Measurements from ENCODE around the gene RTP2.
A peak's percentile ranks its signal among the peaks of the same experiment; 100 is the strongest.

Gene RTP2

DNA sequence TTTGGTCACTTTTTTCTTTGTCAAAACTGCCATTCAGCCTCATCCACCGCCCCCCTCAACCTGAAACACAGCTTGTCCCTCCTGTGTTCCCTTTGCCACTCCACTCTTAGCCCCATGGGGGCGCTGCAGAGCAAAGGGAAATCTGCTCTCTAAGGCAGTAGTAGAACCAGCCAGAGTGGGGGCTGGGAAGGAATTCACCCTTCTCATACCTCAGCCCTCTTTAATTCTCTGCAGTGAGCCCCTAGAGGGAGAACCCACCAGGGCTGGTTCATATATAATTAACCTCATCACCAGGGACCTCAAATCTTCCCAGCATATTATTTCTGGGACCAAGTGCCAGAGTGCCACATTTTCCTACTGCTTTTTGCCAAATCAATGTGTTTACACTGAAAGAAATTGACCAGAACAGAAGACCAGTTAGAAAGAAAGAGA lies 45.7 kb upstream of the RTP2 start:
- no peak for TF ChIP-seq EZH2phosphoT487 (IDR thresholded peaks at IDR 0.05; ENCODE audit: low read length)
- TF ChIP-seq CTCF (IDR thresholded peaks at IDR 0.05; ENCODE audit: low read length): peak; percentile 99
- TF ChIP-seq EZH2 (optimal IDR thresholded peaks at IDR 0.05; ENCODE audit: low read depth, low read length): no peak
- Histone ChIP-seq H2AFZ (ENCODE audit: low read length) (no peak overlapping the region), H3K9ac (ENCODE audit: low read length) (no peak overlapping the region)

GRCh38 chr3:187747506-187747905 lies 45.1 kb upstream of the RTP2 start:
- H3K36me3 ChIP-seq (replicated peaks; ENCODE audit: insufficient read depth, low read length): no peaks in the 10 kb centered on the region
- no peak overlapping the region for H3K27ac ChIP-seq (ENCODE audit: low read length)
- TF ChIP-seq CTCF (IDR thresholded peaks at IDR 0.05; ENCODE audit: low read length) (no peak), EZH2 (optimal IDR thresholded peaks at IDR 0.05; ENCODE audit: low read depth, low read length) (no peak), EZH2phosphoT487 (IDR thresholded peaks at IDR 0.05; ENCODE audit: low read length) (no peak)
- H3K4me2 ChIP-seq (ENCODE audit: low read depth, low read length): no peak overlapping the region
- H2AFZ ChIP-seq (ENCODE audit: low read length): no peak overlapping the region
- H3F3A ChIP-seq (ENCODE audit: insufficient read depth, low read length): peaks cover 11% of the 10 kb centered on the region
- H3K9me2 ChIP-seq (replicated peaks; ENCODE audit: insufficient read depth, low read length): no peaks in the 10 kb centered on the region
- no peaks in the 10 kb centered on the region for H3K4me1 ChIP-seq (ENCODE audit: low read length)
- peaks cover 16% of the 10 kb centered on the region for H3K27me3 ChIP-seq (replicated peaks; ENCODE audit: insufficient read depth, low read length)
- no peak for DNase-seq
- no peaks in the 10 kb centered on the region for H3K9me3 ChIP-seq (replicated peaks; ENCODE audit: insufficient read depth, low read length)
- H3K4me3 ChIP-seq (ENCODE audit: low read length): no peak overlapping the region
- no peaks in the 10 kb centered on the region for H3K79me2 ChIP-seq (ENCODE audit: low read length)
- no peaks in the 10 kb centered on the region for H4K20me1 ChIP-seq (ENCODE audit: insufficient read depth, low read length)
- no peak overlapping the region for H3K9ac ChIP-seq (ENCODE audit: low read length)

More for the DNA sequence above, 45.7 kb upstream of the RTP2 start:
- Histone ChIP-seq H3F3A (ENCODE audit: insufficient read depth, low read length) (peaks cover 11% of the 10 kb centered on the region), H3K79me2 (ENCODE audit: low read length) (no peaks in the 10 kb centered on the region), H3K27ac (ENCODE audit: low read length) (no peak overlapping the region), H3K27me3 (replicated peaks; ENCODE audit: insufficient read depth, low read length) (peaks cover 10% of the 10 kb centered on the region), H3K36me3 (replicated peaks; ENCODE audit: insufficient read depth, low read length) (no peaks in the 10 kb centered on the region), H3K4me3 (ENCODE audit: low read length) (no peak overlapping the region), H3K4me1 (ENCODE audit: low read length) (no peaks in the 10 kb centered on the region), H3K9me2 (replicated peaks; ENCODE audit: insufficient read depth, low read length) (no peaks in the 10 kb centered on the region), H3K4me2 (ENCODE audit: low read depth, low read length) (no peak overlapping the region), H3K9me3 (replicated peaks; ENCODE audit: insufficient read depth, low read length) (no peaks in the 10 kb centered on the region), H4K20me1 (ENCODE audit: insufficient read depth, low read length) (no peaks in the 10 kb centered on the region)
- DNase-seq: peak; percentile 79

DNA sequence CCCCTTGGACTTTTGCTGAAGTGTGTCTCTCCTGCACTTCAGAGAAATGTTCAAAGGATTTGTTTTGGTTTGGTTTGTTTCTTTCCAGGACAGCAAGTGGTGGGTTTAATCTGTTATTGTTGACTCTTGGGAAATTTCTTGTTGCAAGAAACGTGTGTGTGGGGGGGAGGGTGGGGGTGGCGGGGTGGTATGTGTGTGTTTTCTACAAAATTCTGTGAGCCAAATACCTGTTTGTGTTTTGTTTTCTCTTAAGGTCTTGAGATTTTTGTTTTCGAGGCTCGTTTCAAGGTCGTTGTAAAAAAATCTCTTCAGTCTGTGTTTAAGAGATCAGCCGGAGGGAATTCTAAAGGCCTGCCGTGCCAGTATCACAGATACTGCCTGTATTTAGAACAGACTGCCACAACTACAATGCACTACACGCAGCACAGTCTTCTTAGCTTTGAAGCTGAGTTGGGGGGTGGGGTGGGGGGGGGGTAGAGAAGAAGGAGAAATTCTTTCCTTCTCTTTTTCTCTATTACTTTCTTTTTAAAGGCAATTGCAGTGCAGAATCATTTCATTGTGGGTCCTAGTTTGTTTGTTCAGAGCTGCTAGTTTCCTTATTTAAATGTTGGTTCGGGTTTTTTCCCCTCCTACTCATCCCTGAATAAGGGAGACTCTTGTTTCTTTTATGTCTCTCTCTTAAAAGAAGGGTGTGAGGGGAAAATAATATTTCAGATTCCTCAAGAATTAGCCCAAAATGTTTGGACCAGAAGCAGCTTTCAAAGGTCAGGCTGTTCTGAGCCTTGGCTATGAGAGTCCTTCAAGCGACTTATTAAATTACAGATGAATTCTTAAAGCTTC lies 44.3 kb upstream of the RTP2 start:
- H3K4me1 ChIP-seq (ENCODE audit: low read length): peaks cover 2% of the 10 kb centered on the region; the same call in 1 of the 2 replicates
- no peaks in the 10 kb centered on the region for H3K9me2 ChIP-seq (replicated peaks; ENCODE audit: insufficient read depth, low read length)
- peaks cover 22% of the 10 kb centered on the region for H3K27me3 ChIP-seq (replicated peaks; ENCODE audit: insufficient read depth, low read length)
- H3K79me2 ChIP-seq (ENCODE audit: low read length): no peaks in the 10 kb centered on the region
- no peaks in the 10 kb centered on the region for H4K20me1 ChIP-seq (ENCODE audit: insufficient read depth, low read length)
- H3K36me3 ChIP-seq (replicated peaks; ENCODE audit: insufficient read depth, low read length): no peaks in the 10 kb centered on the region
- H3F3A ChIP-seq (ENCODE audit: insufficient read depth, low read length): peaks cover 11% of the 10 kb centered on the region
- H3K4me3 ChIP-seq (ENCODE audit: low read length): no peak overlapping the region
- TF ChIP-seq CTCF (IDR thresholded peaks at IDR 0.05; ENCODE audit: low read length) (no peak), EZH2phosphoT487 (IDR thresholded peaks at IDR 0.05; ENCODE audit: low read length) (no peak), EZH2 (optimal IDR thresholded peaks at IDR 0.05; ENCODE audit: low read depth, low read length) (no peak)
- H3K27ac ChIP-seq (ENCODE audit: low read length): no peak overlapping the region
- no peaks in the 10 kb centered on the region for H3K9me3 ChIP-seq (replicated peaks; ENCODE audit: insufficient read depth, low read length)
- H3K9ac ChIP-seq (ENCODE audit: low read length): no peak overlapping the region
- H3K4me2 ChIP-seq (ENCODE audit: low read depth, low read length): no peak overlapping the region
- H2AFZ ChIP-seq (ENCODE audit: low read length): no peak overlapping the region
- DNase-seq: no peak

All from MM.1S (cell line).